Measurements from ENCODE around the gene DDIAS.
"Not testable (repeated sequence)": the region's sequence is repeated elsewhere in the genome, so short reads cannot be mapped to it uniquely, and the experiment has no call there.

The DDIAS gene

GRCh38 chr11:82922396-82923173, 21.0 kb downstream of the DDIAS start:
- not testable (repeated sequence) for H3K4me3 ChIP-seq (ENCODE audit: insufficient read depth in 1 of 2, low read depth in 1 of 2, low read length in 2 of 2); H2BK5ac ChIP-seq (ENCODE audit: low read depth, low read length, poor library complexity, severe bottlenecking); H3K79me1 ChIP-seq (replicated peaks; ENCODE audit: low read length, poor library complexity, severe bottlenecking); H4K8ac ChIP-seq (ENCODE audit: low read length); H2AFZ ChIP-seq (ENCODE audit: low read depth, low read length); H2BK12ac ChIP-seq (ENCODE audit: low read length in 2 of 2); H3K9me3 ChIP-seq (ENCODE audit: control insufficient read depth, low read length); H3K4ac ChIP-seq (ENCODE audit: low read depth in 1 of 2, low read length in 2 of 2); H3K14ac ChIP-seq (ENCODE audit: low read length in 2 of 2); H3K27ac ChIP-seq (ENCODE audit: low read length, poor library complexity, severe bottlenecking); H3K4me2 ChIP-seq (ENCODE audit: low read length, poor library complexity, severe bottlenecking); H3K4me1 ChIP-seq (ENCODE audit: control insufficient read depth, insufficient read depth, low read depth, low read length); H2BK15ac ChIP-seq (ENCODE audit: low read depth, poor library complexity, severe bottlenecking); H3K9ac ChIP-seq (ENCODE audit: low read length); H4K91ac ChIP-seq (ENCODE audit: low read length); H2BK120ac ChIP-seq (ENCODE audit: low read depth, low read length); DNase-seq; H3K23ac ChIP-seq (ENCODE audit: low read length in 2 of 2); H3K18ac ChIP-seq (ENCODE audit: low read depth in 1 of 2, low read length in 2 of 2); H3K27me3 ChIP-seq (ENCODE audit: control insufficient read depth in 1 of 2, insufficient read depth in 1 of 2, low read length in 2 of 2); H2AK5ac ChIP-seq (ENCODE audit: low read length, severe bottlenecking); H3K36me3 ChIP-seq (ENCODE audit: control insufficient read depth in 1 of 2, insufficient read depth in 2 of 2, low read depth in 1 of 2, low read length in 2 of 2)
- WGBS, result 79% methylated on average over 8 of the region's 8 CpGs

GRCh38 chr11:82924522-82925224, 23.1 kb downstream of the DDIAS start:
- Histone ChIP-seq H2BK5ac (ENCODE audit: low read depth, low read length, poor library complexity, severe bottlenecking) (no peak overlapping the region), H3K36me3 (ENCODE audit: control insufficient read depth in 1 of 2, insufficient read depth in 2 of 2, low read depth in 1 of 2, low read length in 2 of 2) (no peaks in the 10 kb centered on the region)

DNA sequence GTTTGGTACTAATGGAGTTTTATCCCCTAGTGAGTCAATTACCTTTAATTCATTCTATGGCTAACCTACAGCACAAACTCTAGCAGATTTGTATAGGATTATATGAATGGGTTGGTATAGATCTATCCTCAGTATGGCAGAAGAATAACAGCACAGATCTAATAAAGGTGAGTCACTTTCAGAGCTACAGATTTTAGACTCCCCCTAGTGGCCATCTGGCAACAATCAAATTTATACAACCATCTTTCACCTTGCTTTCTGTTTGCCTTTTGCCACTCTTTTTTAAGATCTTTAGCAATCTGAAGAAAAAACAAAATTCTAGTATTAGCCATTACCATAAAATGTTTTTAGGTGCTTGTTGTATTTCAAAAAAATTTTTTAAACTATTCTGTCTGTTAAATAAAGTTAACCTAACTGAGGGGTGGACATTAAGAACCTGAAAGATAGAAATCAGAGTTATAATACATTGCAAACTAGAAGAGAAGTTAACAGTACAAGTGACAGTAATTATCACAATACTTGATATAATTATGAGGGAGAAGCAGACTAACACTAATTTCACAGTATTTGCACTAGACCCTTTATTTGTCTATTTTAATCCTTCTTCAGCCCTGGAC, 25.8 kb downstream of the DDIAS start:
- Histone ChIP-seq H3K14ac (ENCODE audit: low read length in 2 of 2) (no peak overlapping the region), H3K4me2 (ENCODE audit: low read length, poor library complexity, severe bottlenecking) (no peak overlapping the region), H3K18ac (ENCODE audit: low read depth in 1 of 2, low read length in 2 of 2) (no peak overlapping the region), H3K4me1 (ENCODE audit: control insufficient read depth, insufficient read depth, low read depth, low read length) (no peaks in the 10 kb centered on the region), H4K8ac (ENCODE audit: low read length) (no peak overlapping the region), H3K79me1 (replicated peaks; ENCODE audit: low read length, poor library complexity, severe bottlenecking) (no peaks in the 10 kb centered on the region), H3K4me3 (ENCODE audit: insufficient read depth in 1 of 2, low read depth in 1 of 2, low read length in 2 of 2) (no peak overlapping the region), H2AK5ac (ENCODE audit: low read length, severe bottlenecking) (no peak overlapping the region), H2BK12ac (ENCODE audit: low read length in 2 of 2) (no peak overlapping the region), H3K36me3 (ENCODE audit: control insufficient read depth in 1 of 2, insufficient read depth in 2 of 2, low read depth in 1 of 2, low read length in 2 of 2) (no peaks in the 10 kb centered on the region), H3K4ac (ENCODE audit: low read depth in 1 of 2, low read length in 2 of 2) (no peak overlapping the region), H3K9me3 (ENCODE audit: control insufficient read depth, low read length) (no peaks in the 10 kb centered on the region), H2BK15ac (ENCODE audit: low read depth, poor library complexity, severe bottlenecking) (no peak overlapping the region), H3K9ac (ENCODE audit: low read length) (no peak overlapping the region), H3K27me3 (ENCODE audit: control insufficient read depth in 1 of 2, insufficient read depth in 1 of 2, low read length in 2 of 2) (no peaks in the 10 kb centered on the region), H2BK120ac (ENCODE audit: low read depth, low read length) (no peak overlapping the region), H4K91ac (ENCODE audit: low read length) (no peak overlapping the region), H3K27ac (ENCODE audit: low read length, poor library complexity, severe bottlenecking) (no peak overlapping the region), H3K23ac (ENCODE audit: low read length in 2 of 2) (no peak overlapping the region), H2BK5ac (ENCODE audit: low read depth, low read length, poor library complexity, severe bottlenecking) (no peak overlapping the region), H2AFZ (ENCODE audit: low read depth, low read length) (no peak overlapping the region)
- peak; percentile 69 for DNase-seq

More at GRCh38 chr11:82924522-82925224, 23.1 kb downstream of the DDIAS start:
- Histone ChIP-seq H4K8ac (ENCODE audit: low read length) (no peak overlapping the region), H3K14ac (ENCODE audit: low read length in 2 of 2) (no peak overlapping the region), H3K4ac (ENCODE audit: low read depth in 1 of 2, low read length in 2 of 2) (no peak overlapping the region), H3K79me1 (replicated peaks; ENCODE audit: low read length, poor library complexity, severe bottlenecking) (no peaks in the 10 kb centered on the region), H3K4me1 (ENCODE audit: control insufficient read depth, insufficient read depth, low read depth, low read length) (no peaks in the 10 kb centered on the region), H3K4me3 (ENCODE audit: insufficient read depth in 1 of 2, low read depth in 1 of 2, low read length in 2 of 2) (no peak overlapping the region), H3K27ac (ENCODE audit: low read length, poor library complexity, severe bottlenecking) (no peak overlapping the region), H2BK120ac (ENCODE audit: low read depth, low read length) (no peak overlapping the region), H2AFZ (ENCODE audit: low read depth, low read length) (no peak overlapping the region), H2BK12ac (ENCODE audit: low read length in 2 of 2) (no peak overlapping the region), H3K23ac (ENCODE audit: low read length in 2 of 2) (no peak overlapping the region), H3K9ac (ENCODE audit: low read length) (no peak overlapping the region), H2BK15ac (ENCODE audit: low read depth, poor library complexity, severe bottlenecking) (no peak overlapping the region), H3K4me2 (ENCODE audit: low read length, poor library complexity, severe bottlenecking) (no peak overlapping the region), H3K27me3 (ENCODE audit: control insufficient read depth in 1 of 2, insufficient read depth in 1 of 2, low read length in 2 of 2) (no peaks in the 10 kb centered on the region), H4K91ac (ENCODE audit: low read length) (no peak overlapping the region), H2AK5ac (ENCODE audit: low read length, severe bottlenecking) (no peak overlapping the region), H3K9me3 (ENCODE audit: control insufficient read depth, low read length) (no peaks in the 10 kb centered on the region), H3K18ac (ENCODE audit: low read depth in 1 of 2, low read length in 2 of 2) (no peak overlapping the region)
- DNase-seq, result no peak
- WGBS, result 90% methylated on average over 3 of the region's 5 CpGs

GRCh38 chr11:82929121-82929520, 27.6 kb downstream of the DDIAS start:
- no peak overlapping the region for H3K4ac ChIP-seq (ENCODE audit: low read depth in 1 of 2, low read length in 2 of 2)
- no peak overlapping the region for H4K8ac ChIP-seq (ENCODE audit: low read length)
- no peaks in the 10 kb centered on the region for H3K9me3 ChIP-seq (ENCODE audit: control insufficient read depth, low read length)
- no peak overlapping the region for H3K14ac ChIP-seq (ENCODE audit: low read length in 2 of 2)
- H3K79me1 ChIP-seq (replicated peaks; ENCODE audit: low read length, poor library complexity, severe bottlenecking), result no peaks in the 10 kb centered on the region
- H2AK5ac ChIP-seq (ENCODE audit: low read length, severe bottlenecking), result no peak overlapping the region
- no peak for DNase-seq
- no peak overlapping the region for H3K4me3 ChIP-seq (ENCODE audit: insufficient read depth in 1 of 2, low read depth in 1 of 2, low read length in 2 of 2)
- no peak overlapping the region for H3K23ac ChIP-seq (ENCODE audit: low read length in 2 of 2)
- H2BK5ac ChIP-seq (ENCODE audit: low read depth, low read length, poor library complexity, severe bottlenecking), result no peak overlapping the region
- H2BK15ac ChIP-seq (ENCODE audit: low read depth, poor library complexity, severe bottlenecking), result no peak overlapping the region
- H3K27me3 ChIP-seq (ENCODE audit: control insufficient read depth in 1 of 2, insufficient read depth in 1 of 2, low read length in 2 of 2), result no peaks in the 10 kb centered on the region
- 99% methylated on average over 7 of the region's 10 CpGs for WGBS
- H3K4me1 ChIP-seq (ENCODE audit: control insufficient read depth, insufficient read depth, low read depth, low read length), result no peaks in the 10 kb centered on the region
- H3K4me2 ChIP-seq (ENCODE audit: low read length, poor library complexity, severe bottlenecking), result no peak overlapping the region
- no peak overlapping the region for H3K18ac ChIP-seq (ENCODE audit: low read depth in 1 of 2, low read length in 2 of 2)
- no peaks in the 10 kb centered on the region for H3K36me3 ChIP-seq (ENCODE audit: control insufficient read depth in 1 of 2, insufficient read depth in 2 of 2, low read depth in 1 of 2, low read length in 2 of 2)
- no peak overlapping the region for H2AFZ ChIP-seq (ENCODE audit: low read depth, low read length)
- H2BK120ac ChIP-seq (ENCODE audit: low read depth, low read length), result no peak overlapping the region
- H3K9ac ChIP-seq (ENCODE audit: low read length), result no peak overlapping the region
- no peak overlapping the region for H2BK12ac ChIP-seq (ENCODE audit: low read length in 2 of 2)
- no peak overlapping the region for H4K91ac ChIP-seq (ENCODE audit: low read length)
- H3K27ac ChIP-seq (ENCODE audit: low read length, poor library complexity, severe bottlenecking), result no peak overlapping the region

Measured in mesenchymal stem cell (in vitro differentiated cells and primary cell).